Ovary (tissue), 3 donors: ENCODE measurements around the gene STK17B.

Source experiments
- EP300 ChIP-seq: sonication (generic); formaldehyde crosslinking; IDR thresholded peaks from one replicate; pipeline ENCODE4 v1.6.1; 2017; ENCODE audit warnings: antibody characterized with exemption
- POLR2A ChIP-seq: fragments of 450-650 bp; IDR thresholded peaks from one replicate; pipeline ENCODE4 v1.6.1; 2017; ENCODE audit warnings: antibody characterized with exemption, mild to moderate bottlenecking, moderate library complexity
- TF ChIP-seq, protein P1 (sequence below), 3 donors: fragments of 450-650 bp in 2 of 3; fragments of 200-600 bp in 1 of 3; IDR thresholded peaks; one replicate each; pipeline versions ENCODE4 v1.5.1 to v1.8.0; 2016 to 2022; ENCODE audit warnings: antibody characterized with exemption in 3 of 3, mild to moderate bottlenecking in 1 of 3
- donor health status: DM: no; HTN: no; CAD: no.

DNA sequence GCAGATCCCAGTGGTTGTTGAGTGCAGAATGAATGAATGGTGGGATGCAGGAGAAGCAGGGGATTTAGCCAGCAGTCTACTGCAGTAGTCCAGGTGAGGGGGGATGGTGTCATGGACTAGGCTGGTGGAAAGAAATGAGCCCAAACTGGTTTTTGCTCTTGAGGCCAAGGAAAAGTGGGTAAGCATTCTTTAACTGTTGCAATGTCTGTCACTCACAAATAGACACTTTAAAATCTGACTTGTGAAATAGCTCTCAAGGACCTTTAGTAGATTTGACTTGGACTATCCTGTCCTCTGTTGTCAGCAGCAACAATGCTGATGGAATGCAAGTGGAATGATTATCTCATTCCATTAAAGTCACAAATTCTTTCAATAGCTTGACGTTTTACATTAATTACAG is 37.5 kb upstream of the STK17B start:
- TF ChIP-seq, protein P1, sequence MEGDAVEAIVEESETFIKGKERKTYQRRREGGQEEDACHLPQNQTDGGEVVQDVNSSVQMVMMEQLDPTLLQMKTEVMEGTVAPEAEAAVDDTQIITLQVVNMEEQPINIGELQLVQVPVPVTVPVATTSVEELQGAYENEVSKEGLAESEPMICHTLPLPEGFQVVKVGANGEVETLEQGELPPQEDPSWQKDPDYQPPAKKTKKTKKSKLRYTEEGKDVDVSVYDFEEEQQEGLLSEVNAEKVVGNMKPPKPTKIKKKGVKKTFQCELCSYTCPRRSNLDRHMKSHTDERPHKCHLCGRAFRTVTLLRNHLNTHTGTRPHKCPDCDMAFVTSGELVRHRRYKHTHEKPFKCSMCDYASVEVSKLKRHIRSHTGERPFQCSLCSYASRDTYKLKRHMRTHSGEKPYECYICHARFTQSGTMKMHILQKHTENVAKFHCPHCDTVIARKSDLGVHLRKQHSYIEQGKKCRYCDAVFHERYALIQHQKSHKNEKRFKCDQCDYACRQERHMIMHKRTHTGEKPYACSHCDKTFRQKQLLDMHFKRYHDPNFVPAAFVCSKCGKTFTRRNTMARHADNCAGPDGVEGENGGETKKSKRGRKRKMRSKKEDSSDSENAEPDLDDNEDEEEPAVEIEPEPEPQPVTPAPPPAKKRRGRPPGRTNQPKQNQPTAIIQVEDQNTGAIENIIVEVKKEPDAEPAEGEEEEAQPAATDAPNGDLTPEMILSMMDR (IDR thresholded peaks at IDR 0.05) = no peak
- TF ChIP-seq EP300 (no peak), POLR2A (no peak)
